GM21526 (cell line): ENCODE results near the gene SP3.

Source experiments
- ATAC-seq: cut with Tn5 transposase; IDR thresholded peaks from one replicate; pipeline ENCODE4 v1.9.1; 2021; ENCODE audit warnings: moderate library complexity; ENCODE audit not compliant: unreplicated experiment, low FRiP score

Gene SP3

DNA sequence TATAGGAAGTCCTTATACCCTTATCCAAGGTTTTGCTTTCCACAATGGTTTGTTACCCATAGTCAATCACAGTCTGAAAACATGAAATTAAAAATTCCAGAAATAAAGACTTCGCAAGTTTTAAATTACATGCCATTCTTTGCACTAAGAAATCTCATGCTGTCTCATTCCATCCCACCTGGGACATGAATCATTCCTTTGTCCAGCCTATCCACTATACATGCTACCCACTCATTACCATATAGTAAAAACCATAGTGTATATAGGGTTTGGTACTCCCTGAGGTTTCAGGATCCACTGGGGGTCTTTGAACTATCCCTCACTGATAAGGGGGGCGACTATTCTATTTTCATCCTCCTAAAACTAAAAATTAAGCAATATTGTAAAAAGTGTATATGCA lies 17.0 kb downstream of the SP3 start:
- no peak for ATAC-seq

DNA sequence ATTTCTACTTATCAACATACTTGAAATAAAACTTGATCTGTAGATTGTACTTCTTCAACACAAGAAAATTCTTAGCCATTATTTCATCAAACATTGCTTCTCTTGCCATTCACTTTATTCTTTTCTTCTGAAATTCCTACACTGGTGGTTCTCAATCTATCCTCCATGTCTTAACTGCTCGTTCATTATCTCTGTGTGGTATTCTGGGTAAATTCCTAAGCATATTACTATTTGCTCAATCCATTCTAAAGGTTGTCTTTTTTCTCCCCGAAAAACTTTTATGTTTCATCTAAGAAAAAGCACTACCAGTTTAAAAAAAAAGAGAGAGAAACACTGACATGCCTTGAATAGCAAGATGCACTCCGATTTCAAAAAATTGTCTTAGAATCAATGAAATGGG lies 18.0 kb downstream of the SP3 start:
- ATAC-seq: no peak

DNA sequence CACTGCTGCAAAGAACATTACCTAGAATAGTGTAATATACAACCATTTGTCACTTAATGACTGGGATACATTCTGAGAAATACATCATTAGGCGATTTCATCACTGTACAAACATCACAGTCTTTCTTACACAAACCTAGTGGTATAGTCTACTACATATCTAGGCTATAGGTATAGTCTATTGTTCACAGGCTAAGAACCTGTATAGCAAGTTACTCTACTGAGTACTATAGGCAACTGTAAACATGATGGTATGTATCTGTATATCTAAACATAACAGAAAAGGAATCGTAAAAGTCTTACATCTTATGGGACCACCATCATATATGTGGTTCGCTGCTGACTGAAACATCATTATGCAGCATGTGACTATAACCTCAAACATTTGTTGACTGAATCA lies 21.4 kb downstream of the SP3 start:
- no peak for ATAC-seq

DNA sequence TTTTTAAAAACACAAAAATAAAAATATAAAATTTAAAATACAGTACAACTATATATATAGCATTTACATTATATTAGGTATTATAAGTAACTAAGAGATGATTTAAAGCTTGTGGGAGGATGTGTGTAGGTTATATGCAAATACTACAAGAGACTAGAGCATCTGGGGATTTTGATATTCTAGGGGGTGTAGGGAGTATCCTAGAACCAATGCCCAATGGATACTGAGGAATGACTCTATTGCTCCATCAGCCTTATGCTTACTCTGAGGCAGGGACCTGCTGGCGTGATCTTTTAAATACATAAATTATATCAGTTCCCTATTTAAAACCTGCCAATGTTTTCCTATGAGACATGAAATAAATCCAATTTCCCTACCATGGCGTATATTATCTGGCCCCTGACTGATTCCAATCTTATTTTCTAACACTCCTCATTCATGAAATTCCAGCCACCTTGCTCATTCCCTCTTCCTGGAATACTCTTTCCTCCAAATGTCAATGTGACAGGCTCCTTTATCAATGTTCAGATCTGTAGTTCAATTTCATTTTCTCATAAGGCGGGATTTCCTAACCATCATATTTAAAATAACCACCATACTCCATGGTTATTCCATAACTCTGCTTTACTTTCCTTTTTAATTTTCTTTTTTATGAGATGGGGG lies 22.2 kb downstream of the SP3 start:
- ATAC-seq: no peak

DNA sequence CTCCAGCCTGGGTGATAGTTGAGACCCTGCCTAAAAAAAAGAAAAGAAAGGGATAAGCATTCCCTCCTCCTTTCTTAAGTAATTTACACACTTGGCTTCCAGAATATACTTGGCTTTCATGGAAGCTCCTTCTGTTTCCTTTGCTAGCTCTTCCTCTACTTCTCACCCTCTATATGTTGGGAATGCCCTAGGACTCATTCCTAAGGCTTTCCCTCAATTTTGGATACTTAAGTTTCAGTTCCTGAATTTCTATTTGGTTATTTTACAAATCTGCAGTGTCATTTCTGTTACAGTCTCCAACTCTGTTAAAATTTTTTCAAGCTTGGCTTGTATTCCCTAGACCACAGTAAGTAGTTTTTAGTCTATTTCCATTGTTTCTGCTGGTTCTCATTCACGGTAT lies 23.6 kb downstream of the SP3 start:
- ATAC-seq: no peak

DNA sequence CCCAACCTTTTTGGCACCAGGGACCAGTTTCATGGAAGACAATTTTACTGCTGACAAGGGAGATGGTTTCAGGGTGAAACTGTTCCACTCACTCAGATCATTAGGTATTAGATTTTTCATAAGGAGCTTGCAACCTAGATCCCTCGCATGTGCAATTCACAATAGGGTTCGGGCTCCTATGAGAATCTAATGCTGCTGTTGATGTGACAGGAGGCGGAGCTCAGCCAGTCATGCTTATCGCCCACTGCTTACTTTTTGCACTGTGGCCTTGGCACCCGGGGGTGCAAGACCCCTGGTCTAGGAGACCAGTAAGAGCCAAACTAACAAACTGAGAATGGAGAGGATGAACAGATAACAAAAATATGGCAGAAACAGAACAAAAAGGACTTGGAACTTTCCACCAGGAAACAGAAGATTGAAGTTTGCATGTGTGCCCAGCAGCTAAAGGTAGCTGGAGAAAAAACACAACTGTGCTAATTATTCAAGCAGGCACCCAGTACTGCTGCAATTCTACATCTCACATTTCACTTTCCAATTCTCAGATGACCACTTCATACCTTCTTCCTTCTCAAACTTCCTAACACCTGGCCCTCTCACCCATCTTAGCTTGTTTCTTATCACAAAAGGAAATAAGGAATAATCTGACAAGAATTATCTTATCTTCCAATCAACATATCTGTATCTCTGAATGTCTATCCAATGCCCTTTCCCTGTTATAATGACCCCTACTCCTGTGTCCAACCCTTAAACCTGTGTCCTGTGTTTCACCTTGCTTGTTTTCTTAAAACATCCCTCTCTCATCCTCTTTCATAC lies 24.8 kb downstream of the SP3 start:
- ATAC-seq: no peak

DNA sequence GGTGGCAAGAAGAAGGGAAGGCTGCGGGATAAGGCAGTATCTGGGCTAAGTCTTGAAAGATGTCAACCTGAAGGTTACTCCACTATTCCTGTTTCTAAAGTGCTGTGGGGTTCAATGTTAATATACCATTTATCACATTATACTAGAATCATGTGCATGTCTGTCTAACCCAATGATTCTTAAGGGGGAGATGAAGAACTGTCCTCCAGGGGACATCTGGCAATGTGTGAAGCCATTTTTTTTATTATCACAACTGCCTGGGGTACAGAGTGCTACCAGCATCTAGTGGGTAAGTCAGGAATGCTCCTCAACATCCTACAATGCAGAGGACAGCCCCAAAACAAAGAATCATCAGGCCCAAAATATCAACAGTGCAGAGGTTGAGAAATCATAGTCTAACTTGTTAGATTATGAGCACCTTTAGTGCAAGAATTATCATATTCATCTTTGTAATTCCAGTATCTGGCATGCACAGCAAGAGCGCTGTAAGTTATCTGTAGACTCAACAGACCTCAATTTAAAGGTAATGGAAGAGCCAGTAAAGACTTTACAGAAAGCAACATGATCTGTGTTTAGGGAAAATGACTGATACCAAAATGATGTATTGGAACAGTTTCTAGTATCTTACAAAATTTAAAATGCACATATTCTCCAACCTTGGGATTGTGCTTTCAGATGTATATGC lies 26.3 kb downstream of the SP3 start:
- no peak for ATAC-seq

DNA sequence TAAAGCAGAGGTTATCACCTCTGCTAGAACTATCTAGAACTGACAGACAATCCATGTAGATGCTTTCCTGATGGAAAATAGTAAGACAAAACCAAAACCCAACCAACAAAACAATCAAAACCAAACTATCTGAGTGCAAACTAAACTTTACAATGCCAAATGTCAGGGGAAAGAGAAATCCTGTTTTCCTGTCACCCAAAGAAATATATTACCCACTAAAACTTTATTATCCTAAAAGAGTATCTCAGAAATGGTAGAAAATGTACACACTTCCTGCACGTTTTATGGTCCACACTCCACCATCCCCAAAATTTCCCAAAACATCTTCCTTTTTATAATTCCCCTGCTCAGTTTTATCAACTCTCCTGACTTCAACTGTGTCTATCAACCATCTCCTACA lies 29.9 kb downstream of the SP3 start:
- ATAC-seq: no peak

DNA sequence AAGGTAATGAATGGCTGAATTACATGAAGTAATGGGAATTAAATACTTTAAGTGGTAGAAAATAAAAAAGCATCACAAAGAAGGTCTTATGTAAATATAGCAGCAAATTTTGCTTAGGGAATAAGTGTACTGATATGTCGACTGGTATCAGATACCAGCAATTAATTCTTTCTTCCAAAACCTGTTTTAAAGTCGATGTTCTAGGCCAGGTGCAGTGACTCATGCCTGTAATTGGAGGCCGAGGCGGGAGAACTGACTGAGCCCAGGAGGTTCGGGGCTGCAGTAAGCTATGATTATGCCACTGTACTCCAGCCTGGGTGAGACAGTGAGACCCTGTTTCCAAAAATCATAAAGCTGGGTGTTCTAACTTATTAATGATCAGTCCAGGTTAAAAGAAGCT lies 30.3 kb downstream of the SP3 start:
- no peak for ATAC-seq

DNA sequence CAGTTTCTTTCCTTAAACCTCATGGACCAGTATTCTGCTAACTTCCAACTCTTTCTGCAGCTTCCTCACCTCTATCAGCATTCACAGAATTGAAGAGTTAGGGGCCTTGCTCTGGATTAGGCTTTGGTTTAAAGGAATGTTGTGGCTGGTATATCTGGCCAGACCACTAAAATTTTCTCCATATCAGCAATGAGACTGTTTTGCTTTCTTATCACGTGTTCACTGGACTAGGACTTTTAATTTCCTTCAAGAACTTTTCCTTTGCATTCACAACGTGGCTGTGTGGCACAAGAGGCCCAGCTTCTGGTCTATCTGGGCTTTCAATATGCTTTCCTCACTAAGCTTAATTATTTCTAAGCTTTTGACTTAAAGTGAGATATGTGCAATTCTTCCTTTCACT lies 33.4 kb downstream of the SP3 start:
- no peak for ATAC-seq

DNA sequence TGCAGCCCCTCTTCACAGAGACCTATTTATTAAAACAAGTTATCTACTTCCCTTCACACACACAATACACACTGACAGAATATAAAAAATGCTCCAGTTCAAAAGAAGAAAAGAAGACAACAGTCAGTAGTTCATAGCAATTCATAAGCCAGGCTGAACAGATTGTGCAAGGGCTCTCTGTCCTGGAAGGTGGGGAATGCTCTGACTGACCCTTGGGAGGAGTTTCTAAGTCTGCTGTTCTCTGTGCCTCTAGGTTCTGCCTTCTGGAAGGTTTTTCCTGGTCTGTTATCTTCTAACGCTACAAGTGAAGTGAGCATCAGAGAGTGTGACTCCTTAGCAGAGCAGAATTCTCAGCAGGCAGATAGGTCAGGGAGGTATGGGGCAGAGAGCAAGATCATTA lies 35.7 kb downstream of the SP3 start:
- ATAC-seq: no peak

DNA sequence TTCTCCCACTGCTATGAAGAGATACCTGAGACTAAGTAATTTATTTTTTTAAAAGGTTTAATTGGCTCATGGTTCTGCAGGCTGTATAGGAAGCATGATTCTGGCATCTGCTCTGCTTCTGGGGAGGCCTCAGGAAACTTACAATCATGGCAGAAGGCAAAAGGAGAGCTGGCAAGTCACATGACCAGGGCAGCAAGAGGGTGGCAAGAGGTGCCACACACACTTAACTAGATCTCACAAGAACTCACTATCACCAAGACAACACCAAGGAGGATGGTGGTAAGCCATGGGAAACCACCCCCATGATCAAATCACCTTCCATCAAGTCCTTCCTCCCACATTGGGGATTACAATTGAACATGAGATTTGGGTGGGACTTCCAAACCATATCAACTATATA lies 38.3 kb downstream of the SP3 start:
- ATAC-seq: no peak

DNA sequence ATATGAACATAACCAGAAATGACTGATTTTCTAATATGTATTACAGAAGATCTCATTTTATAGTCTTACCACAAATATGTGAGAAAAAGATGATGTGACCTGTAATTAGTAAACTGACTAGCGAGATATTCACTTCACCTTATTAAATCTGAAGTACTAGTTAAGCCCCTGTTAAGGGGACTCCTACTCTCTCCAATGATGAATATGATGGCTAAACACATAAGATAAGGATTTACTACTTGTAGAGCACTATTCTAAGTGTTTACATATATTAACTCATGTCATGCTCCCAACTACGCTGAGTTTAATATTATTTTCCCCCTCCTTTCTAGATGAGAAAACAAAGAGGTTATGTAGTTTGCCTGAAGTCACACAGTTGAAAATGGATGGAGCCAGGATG lies 40.9 kb downstream of the SP3 start:
- ATAC-seq: no peak

DNA sequence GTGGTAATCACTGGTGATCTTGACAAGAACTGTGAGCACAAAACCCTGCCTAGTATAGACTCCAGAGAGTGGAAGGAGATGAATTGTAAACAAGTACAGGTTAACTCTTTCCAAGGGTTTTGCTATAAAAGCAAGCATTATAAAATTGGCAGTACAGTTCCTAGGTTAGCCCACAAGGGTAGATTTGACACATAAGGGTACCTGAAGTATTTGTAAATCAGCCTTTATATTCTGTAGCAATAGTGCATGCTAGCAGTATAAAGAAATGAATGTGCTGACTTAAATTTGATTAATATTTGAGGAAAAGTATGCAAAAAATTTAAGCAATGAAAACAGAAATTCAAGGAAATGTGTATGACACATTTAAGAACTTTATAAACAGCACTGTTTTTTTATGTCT lies 42.4 kb downstream of the SP3 start:
- ATAC-seq: no peak

DNA sequence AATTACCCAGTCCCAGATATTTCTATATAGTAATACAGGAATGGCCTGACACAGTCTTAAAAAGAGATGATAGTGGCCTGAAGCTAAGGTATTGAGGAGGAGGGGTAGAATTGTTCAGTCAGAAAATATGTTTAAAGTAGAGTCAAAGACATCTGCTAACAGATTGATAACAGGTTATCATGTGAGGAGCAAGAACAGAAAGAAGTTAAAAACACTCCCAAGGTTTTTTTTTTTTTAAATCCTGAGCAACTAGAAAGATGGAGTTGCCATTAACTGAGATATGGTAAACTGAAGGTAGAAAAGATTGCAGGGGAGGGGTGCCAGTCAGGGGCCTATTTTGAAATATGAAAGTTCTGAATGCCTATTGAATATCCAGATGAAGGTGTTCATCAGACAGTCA lies 43.1 kb downstream of the SP3 start:
- ATAC-seq: no peak

DNA sequence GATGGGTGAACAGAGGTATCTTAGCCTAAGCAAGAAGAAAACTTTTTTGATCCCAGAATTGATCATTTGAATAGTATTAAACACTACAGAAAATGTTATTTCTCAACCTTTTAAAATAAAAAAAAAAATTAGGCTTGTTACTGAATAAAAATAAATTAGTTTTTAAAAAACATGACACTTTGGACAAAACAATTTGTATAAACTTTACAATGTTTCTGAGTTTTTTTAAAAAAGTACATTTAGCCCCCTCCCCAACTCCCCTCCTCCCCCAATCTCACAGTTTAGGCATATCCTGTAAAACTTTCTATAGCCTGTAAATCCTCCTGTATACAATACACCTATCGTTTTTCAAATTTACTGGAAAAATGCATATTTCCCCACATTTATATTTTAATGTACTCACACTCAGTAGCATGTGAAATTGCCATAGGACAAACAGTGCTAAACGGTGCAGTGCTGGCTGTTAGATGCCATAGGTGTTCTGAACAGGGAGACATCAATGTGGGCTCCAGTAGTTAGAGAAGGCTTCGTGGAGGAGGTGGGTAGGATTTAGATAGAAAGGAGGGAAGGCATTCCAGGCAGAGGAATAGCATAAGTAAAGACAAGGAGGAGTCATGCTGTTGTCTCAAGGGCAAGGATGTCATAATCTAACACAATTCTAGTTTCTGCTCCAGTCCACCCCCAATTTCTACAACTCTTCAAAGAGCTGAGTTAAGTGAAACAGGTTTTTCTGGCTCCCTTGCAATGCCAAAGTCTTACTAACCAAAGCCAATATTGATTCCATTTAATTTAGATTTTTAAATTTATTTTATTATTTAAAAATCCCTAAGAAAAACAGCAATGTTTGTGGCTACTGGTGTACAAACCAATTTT lies 50.9 kb downstream of the SP3 start:
- ATAC-seq: no peak

DNA sequence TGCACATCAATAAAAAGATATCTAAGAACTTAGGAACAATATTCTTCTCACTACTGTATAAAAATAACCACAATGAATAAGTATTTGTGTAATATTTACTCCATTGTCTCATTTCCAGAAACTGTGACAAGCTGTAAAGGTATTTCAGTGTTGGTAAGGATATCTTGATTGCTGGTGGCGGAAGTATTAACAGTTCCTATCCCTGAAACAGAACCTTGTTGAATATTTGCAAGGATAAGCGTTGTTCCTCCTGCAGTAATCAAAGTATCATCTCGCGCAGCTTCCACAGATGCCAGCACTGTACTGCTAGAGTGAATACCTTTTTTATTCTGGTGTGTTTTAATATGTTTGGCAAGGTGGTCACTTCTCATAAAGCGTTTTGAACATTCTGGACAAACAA lies 55.3 kb downstream of the SP3 start:
- no peak for ATAC-seq

DNA sequence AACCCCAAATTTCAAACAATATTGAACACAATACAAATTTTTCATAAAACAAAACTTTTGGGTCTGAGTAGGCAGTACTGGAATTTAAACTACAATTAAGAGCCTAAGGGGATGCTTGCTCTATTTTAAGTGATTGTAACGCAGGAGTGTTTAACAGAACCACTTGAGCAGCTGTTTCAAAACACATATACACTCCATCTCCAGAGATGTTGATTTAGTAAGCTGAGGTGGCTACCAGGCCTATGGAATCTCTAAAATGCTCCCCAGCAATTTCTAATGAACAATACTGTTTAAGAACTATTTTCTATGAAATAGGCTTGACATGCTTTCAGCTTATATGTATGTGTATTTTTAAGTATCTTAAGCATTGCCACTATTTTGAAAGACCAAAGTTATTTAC lies 58.5 kb downstream of the SP3 start:
- ATAC-seq: no peak

DNA sequence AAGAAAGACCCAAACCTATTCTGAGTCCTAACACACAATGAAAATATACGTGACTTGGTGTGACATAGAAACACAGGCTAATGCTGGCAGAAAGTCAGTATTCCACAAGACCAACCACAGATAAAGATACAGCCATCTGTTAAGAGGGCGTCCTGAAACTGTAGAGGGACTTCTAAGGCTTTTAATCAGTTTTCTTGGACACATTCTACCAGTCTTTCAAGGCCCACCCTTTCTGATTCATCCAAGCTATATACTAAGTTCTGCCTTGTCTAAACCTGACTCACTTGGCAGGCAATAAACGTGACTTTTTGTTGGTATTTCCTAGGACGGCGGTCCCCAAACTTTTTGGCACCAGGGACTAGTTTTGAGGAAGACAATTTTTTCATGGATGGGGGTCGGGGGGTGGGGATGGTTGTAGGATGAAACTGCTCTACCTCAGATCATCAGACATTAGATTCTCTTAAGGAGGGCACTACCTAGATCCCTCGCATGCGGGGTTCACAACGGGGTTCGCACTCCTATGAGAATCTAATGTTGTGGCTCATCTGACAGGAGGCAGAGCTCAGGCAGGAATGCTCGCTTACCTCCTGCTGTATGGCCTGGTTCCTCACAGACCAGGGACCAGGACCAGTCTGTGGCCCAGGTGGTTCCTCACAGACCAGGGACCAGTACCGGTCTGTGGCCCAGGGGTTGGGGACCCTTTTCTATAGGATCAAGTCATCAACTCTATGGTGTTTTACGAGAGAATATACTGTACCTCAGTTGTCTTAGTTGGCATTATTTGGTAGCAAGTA lies 61.4 kb downstream of the SP3 start:
- ATAC-seq: no peak

DNA sequence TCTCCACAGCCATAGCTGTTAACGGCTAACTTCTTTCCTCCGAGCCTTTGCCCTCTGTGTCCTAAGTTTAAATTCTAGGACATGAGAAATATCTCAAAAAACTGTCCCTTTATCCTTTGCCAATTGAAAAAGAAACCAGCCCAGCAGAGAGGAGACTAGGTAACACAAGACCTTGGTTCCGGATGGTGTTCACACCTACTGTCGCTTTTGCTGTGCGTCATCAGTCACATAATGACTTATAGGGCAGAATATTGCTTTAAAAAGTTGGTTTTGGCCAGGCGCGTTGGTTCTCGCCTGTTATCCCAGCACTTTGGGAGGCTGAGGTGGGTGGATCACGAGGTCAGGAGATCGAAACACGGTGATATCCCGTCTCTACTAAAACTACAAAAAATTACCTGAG lies 66.2 kb downstream of the SP3 start:
- peak; percentile 31 for ATAC-seq
